Hepatocyte (in vitro differentiated cells): Measurements from ENCODE around the gene CMTR1. TPM values are rescaled to one million over a fixed set of nuclear protein-coding genes. Genes with fewer than 3 reads are reported as not detected.

Experiments used
- DNase-seq: peaks from one replicate; pipeline ENCODE4 v3.0.0-alpha.2; 2016; ENCODE audit warnings: low spot score
- H2AFZ ChIP-seq: fragments of 200-600 bp; sonication (generic); 2 replicates; pipeline ENCODE4 v1.6.0; 2016; ENCODE audit warnings: antibody characterized with exemption, mild to moderate bottlenecking
- H3K27ac ChIP-seq: fragments of 200-600 bp; sonication (generic); 2 replicates; pipeline ENCODE4 v1.5.1; 2016; ENCODE audit warnings: mild to moderate bottlenecking
- H3K27me3 ChIP-seq: fragments of 200-600 bp; sonication (generic); 2 replicates; pipeline ENCODE4 v1.6.1; 2016
- H3K36me3 ChIP-seq: fragments of 200-600 bp; sonication (generic); replicated peaks from 2 replicates; pipeline ENCODE4 v1.5.1; 2016; ENCODE audit warnings: low read depth; ENCODE audit not compliant: insufficient read depth
- H3K4me1 ChIP-seq: fragments of 200-600 bp; sonication (generic); 2 replicates; pipeline ENCODE4 v1.5.1; 2016; ENCODE audit warnings: mild to moderate bottlenecking, moderate library complexity; ENCODE audit not compliant: insufficient read depth
- H3K4me2 ChIP-seq: fragments of 200-600 bp; sonication (generic); 2 replicates; pipeline ENCODE4 v1.6.0; 2016
- H3K4me3 ChIP-seq: fragments of 200-600 bp; sonication (generic); 2 replicates; pipeline ENCODE4 v1.5.1; 2016; ENCODE audit warnings: mild to moderate bottlenecking
- H3K79me2 ChIP-seq: fragments of 200-600 bp; sonication (generic); 2 replicates; pipeline ENCODE4 v1.6.0; 2017; ENCODE audit warnings: mild to moderate bottlenecking
- H3K9me2 ChIP-seq: fragments of 200-600 bp; sonication (generic); replicated peaks from 2 replicates; pipeline ENCODE4 v1.6.0; 2017; ENCODE audit warnings: mild to moderate bottlenecking; ENCODE audit not compliant: insufficient read depth
- H3K9me3 ChIP-seq: fragments of 200-600 bp; sonication (generic); 2 replicates; pipeline ENCODE4 v1.5.1; 2016; ENCODE audit warnings: low read depth, mild to moderate bottlenecking
- H4K20me1 ChIP-seq: fragments of 200-600 bp; sonication (generic); 2 replicates; pipeline ENCODE4 v1.6.0; 2016; ENCODE audit warnings: mild to moderate bottlenecking; ENCODE audit not compliant: insufficient read depth, poor library complexity, severe bottlenecking
- CTCF ChIP-seq: fragments of 200-600 bp; sonication (generic); IDR thresholded peaks from 2 replicates; pipeline ENCODE4 v1.5.1; 2016; ENCODE audit warnings: antibody characterized with exemption, mild to moderate bottlenecking; ENCODE audit not compliant: poor library complexity
- EZH2 ChIP-seq: fragments of 200-600 bp; sonication (generic); IDR thresholded peaks from 2 replicates; pipeline ENCODE4 v1.6.1; 2016; ENCODE audit warnings: antibody characterized with exemption, mild to moderate bottlenecking, borderline replicate concordance
- EZH2phosphoT487 ChIP-seq: fragments of 200-600 bp; sonication (generic); IDR thresholded peaks from one replicate; pipeline ENCODE4 v1.6.1; 2018; ENCODE audit warnings: antibody characterized with exemption, mild to moderate bottlenecking, low read depth, moderate library complexity; ENCODE audit not compliant: unreplicated experiment, severe bottlenecking
- WGBS: methylation state at CpG from one replicate; pipeline ENCODE4 v1.1.6; 2016; ENCODE audit warnings: low lambda C conversion rate; ENCODE audit errors: missing lambda C conversion rate; 5-methylcytosine and 5-hydroxymethylcytosine counted together
- polyA plus RNA-seq: library from polyadenylated mRNA; unstranded; fragments of >200 nt; fragmentation: Nextera tagmentation; extraction: Ambion mirVana; gene quantifications from 2 replicates; pipeline ENCODE4 v1.2.1, GENCODE V29; 2016
- total RNA-seq: library from RNA; depleted of rRNA; stranded (reverse); fragments of >200 nt; gene quantifications from 2 replicates; pipeline ENCODE4 v1.2.3, GENCODE V29; 2014

Gene CMTR1
- total and polyA plus RNA-seq, 2 experiments from 2014 or later = 22.5 to 34.4 TPM

GRCh38 chr6:37490536-37491170, 57.6 kb downstream of the CMTR1 start:
- H3K36me3 ChIP-seq = no peaks in the 10 kb centered on the region
- no peak overlapping the region for H3K27ac ChIP-seq
- no peak for TF ChIP-seq CTCF
- no peak for TF ChIP-seq EZH2phosphoT487
- no peak for TF ChIP-seq EZH2
- no peak overlapping the region for H2AFZ ChIP-seq
- H3K4me2 ChIP-seq = no peak overlapping the region
- H4K20me1 ChIP-seq = no peaks in the 10 kb centered on the region
- 84% methylated on average over 9 of the region's 9 CpGs for WGBS
- no peak overlapping the region for H3K4me3 ChIP-seq
- no peaks in the 10 kb centered on the region for H3K4me1 ChIP-seq
- no peaks in the 10 kb centered on the region for H3K9me2 ChIP-seq
- H3K9me3 ChIP-seq = no peaks in the 10 kb centered on the region
- H3K27me3 ChIP-seq = no peaks in the 10 kb centered on the region
- DNase-seq = no peak
- H3K79me2 ChIP-seq = no peaks in the 10 kb centered on the region

GRCh38 chr6:37491171-37491829, 58.3 kb downstream of the CMTR1 start:
- H3K9me2 ChIP-seq = no peaks in the 10 kb centered on the region
- no peak for TF ChIP-seq CTCF
- TF ChIP-seq EZH2 = no peak
- no peak for TF ChIP-seq EZH2phosphoT487
- H3K4me2 ChIP-seq = no peak overlapping the region
- H3K4me3 ChIP-seq = no peak overlapping the region
- no peaks in the 10 kb centered on the region for H3K9me3 ChIP-seq
- 84% methylated on average over 12 of the region's 12 CpGs for WGBS
- H3K79me2 ChIP-seq = no peaks in the 10 kb centered on the region
- no peaks in the 10 kb centered on the region for H3K27me3 ChIP-seq
- no peak for DNase-seq
- H3K4me1 ChIP-seq = no peaks in the 10 kb centered on the region
- no peak overlapping the region for H2AFZ ChIP-seq
- H3K27ac ChIP-seq = no peak overlapping the region
- H3K36me3 ChIP-seq = no peaks in the 10 kb centered on the region
- no peaks in the 10 kb centered on the region for H4K20me1 ChIP-seq

- Histone ChIP-seq H3K4me3 (no peak overlapping the region), H3K9me3 (no peaks in the 10 kb centered on the region), H2AFZ (no peak overlapping the region), H3K9me2 (no peaks in the 10 kb centered on the region), H3K79me2 (no peaks in the 10 kb centered on the region), H3K36me3 (no peaks in the 10 kb centered on the region), H3K4me1 (no peaks in the 10 kb centered on the region), H3K4me2 (no peak overlapping the region), H3K27me3 (no peaks in the 10 kb centered on the region), H3K27ac (no peak overlapping the region), H4K20me1 (no peaks in the 10 kb centered on the region)
- WGBS = 83% methylated on average over 5 of the region's 5 CpGs
- DNase-seq = no peak
- TF ChIP-seq EZH2 (no peak), CTCF (no peak), EZH2phosphoT487 (no peak)
Measured at GRCh38 chr6:37491830-37492208, 58.8 kb downstream of the CMTR1 start.
